Panc1 (cell line): Measurements from ENCODE around the gene TSPAN10.

Experiments used
- CTCF ChIP-seq: fragments of 450-650 bp; IDR thresholded peaks from 2 replicates; pipeline ENCODE4 v1.5.1; 2017; ENCODE audit warnings: mild to moderate bottlenecking
- POLR2AphosphoS5 ChIP-seq: IDR thresholded peaks from 2 replicates; pipeline ENCODE4 v1.6.1; 2012; ENCODE audit warnings: mild to moderate bottlenecking, low read depth, low read length, moderate library complexity
- TCF7L2 ChIP-seq: IDR thresholded peaks from 2 replicates; pipeline ENCODE4 v1.6.1; 2011; ENCODE audit warnings: mild to moderate bottlenecking, low read depth, low read length, inconsistent platforms

- no peak for TF ChIP-seq CTCF
- TF ChIP-seq POLR2AphosphoS5 = no peak
- no peak for TF ChIP-seq TCF7L2
These were observed 18.6 kb downstream of the TSPAN10 start for GRCh38 chr17:81655378-81656117.
